Esophagus muscularis mucosa (tissue), 4 donors: ENCODE results near the gene DTNA.

Source experiments
- EP300 ChIP-seq: sonication (generic); formaldehyde crosslinking; IDR thresholded peaks from one replicate; pipeline ENCODE4 v1.6.1; 2017; ENCODE audit warnings: antibody characterized with exemption
- POLR2A ChIP-seq: fragments of 450-650 bp; IDR thresholded peaks from one replicate; pipeline ENCODE4 v1.6.1; 2017; ENCODE audit warnings: antibody characterized with exemption, moderate library complexity, mild to moderate bottlenecking, low read depth
- TF ChIP-seq, protein P1 (sequence below), 3 experiments: fragments of 200-600 bp in 2 of 3; fragments of 450-650 bp in 1 of 3; sonication (generic) in 2 of 3; IDR thresholded peaks; one replicate each; pipeline ENCODE4 v1.5.1; 2017 to 2019; ENCODE audit warnings: antibody characterized with exemption in 3 of 3, mild to moderate bottlenecking in 2 of 3, moderate library complexity in 1 of 3

DNA sequence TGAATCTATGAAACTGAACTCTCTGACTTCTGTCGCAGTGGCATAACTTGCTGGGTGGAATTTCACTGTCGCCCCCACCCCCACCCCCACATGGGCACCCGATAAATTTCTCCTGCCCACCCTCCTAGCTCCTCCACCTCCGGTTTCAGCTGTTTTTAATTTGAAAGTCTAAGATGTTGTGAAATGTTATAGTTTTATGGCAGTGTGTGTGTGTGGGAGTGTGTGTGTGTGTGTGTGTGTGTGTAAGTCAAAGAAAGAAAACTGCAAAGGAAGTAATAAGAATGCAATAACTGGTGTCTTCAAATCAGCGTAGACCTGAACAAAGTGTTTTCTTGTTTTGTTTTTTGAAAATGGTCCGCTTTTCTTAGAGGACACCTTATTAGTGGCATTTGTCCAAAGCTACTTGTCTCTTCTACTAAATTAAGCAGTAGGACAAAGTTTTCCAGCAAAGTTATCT, 388 bp downstream of the DTNA start:
- TF ChIP-seq, protein P1, sequence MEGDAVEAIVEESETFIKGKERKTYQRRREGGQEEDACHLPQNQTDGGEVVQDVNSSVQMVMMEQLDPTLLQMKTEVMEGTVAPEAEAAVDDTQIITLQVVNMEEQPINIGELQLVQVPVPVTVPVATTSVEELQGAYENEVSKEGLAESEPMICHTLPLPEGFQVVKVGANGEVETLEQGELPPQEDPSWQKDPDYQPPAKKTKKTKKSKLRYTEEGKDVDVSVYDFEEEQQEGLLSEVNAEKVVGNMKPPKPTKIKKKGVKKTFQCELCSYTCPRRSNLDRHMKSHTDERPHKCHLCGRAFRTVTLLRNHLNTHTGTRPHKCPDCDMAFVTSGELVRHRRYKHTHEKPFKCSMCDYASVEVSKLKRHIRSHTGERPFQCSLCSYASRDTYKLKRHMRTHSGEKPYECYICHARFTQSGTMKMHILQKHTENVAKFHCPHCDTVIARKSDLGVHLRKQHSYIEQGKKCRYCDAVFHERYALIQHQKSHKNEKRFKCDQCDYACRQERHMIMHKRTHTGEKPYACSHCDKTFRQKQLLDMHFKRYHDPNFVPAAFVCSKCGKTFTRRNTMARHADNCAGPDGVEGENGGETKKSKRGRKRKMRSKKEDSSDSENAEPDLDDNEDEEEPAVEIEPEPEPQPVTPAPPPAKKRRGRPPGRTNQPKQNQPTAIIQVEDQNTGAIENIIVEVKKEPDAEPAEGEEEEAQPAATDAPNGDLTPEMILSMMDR (IDR thresholded peaks at IDR 0.05): no peak
- TF ChIP-seq POLR2A (no peak), EP300 (no peak)
